ENCODE results near the gene WDR75. TPM values are rescaled to one million over a fixed set of nuclear protein-coding genes. Genes with fewer than 3 reads are reported as not detected.

Gene WDR75
- total and polyA plus RNA-seq, 2 of the 4 experiments (the other 2 are of a cell fraction) = 21.7 to 52.2 TPM

- no peaks in the 10 kb centered on the region for H3K9me1 ChIP-seq (ENCODE audit: insufficient read depth, low read length)
- TF ChIP-seq USF2 (IDR thresholded peaks at IDR 0.05; ENCODE audit: low read depth, low read length) = no peak
- no CpG with 5 or more reads among the region's 4 CpGs for WGBS, 2 experiments (ENCODE audit: extremely low coverage in 2 of 2, insufficient read length in 1 of 2)
- no peak overlapping the region for H4K8ac ChIP-seq (ENCODE audit: low read depth in 2 of 2, low read length in 2 of 2)
- intact Hi-C loops (cut with micrococcal nuclease) = no loop called here
- H2BK120ac ChIP-seq (ENCODE audit: low read depth, low read length) = no peak overlapping the region
- H3K14ac ChIP-seq (replicated peaks; ENCODE audit: low read depth, low read length) = no peak overlapping the region
- POLR2A ChIA-PET (ENCODE audit: unreplicated experiment) = no interaction called here
- H3K79me1 ChIP-seq (ENCODE audit: low read depth in 1 of 2, low read length in 2 of 2) = no peaks in the 10 kb centered on the region
- no peaks in the 10 kb centered on the region for H3K27me3 ChIP-seq (ENCODE audit: control insufficient read depth, insufficient read depth, low read length)
- no peak overlapping the region for H2BK5ac ChIP-seq (ENCODE audit: low read depth, low read length, poor library complexity, severe bottlenecking)
- dilution Hi-C loops (cut with HindIII; ENCODE audit: low sequenced_read_pairs, unreplicated experiment) = no loop called here
- ATAC-seq (ENCODE audit: low read depth) = no peak
- no peak overlapping the region for H2BK15ac ChIP-seq (ENCODE audit: low read depth, low read length)
- H4K5ac ChIP-seq (ENCODE audit: low read depth, low read length) = no peak overlapping the region
- CTCF ChIA-PET = no interaction called here
- no peak overlapping the region for H2AK5ac ChIP-seq (ENCODE audit: low read depth, low read length)
- H3K9ac ChIP-seq (ENCODE audit: low read depth, low read length) = no peak overlapping the region
- no peak overlapping the region for H3K4me2 ChIP-seq (ENCODE audit: low read depth, low read length)
- no peak overlapping the region for H2AFZ ChIP-seq (replicated peaks; ENCODE audit: low read length, poor library complexity)
- no peak overlapping the region for H3K18ac ChIP-seq (ENCODE audit: low read depth, low read length)
- no peak overlapping the region for H2AK9ac ChIP-seq (replicated peaks; ENCODE audit: low read depth, low read length, poor library complexity)
- no peaks in the 10 kb centered on the region for H3K9me3 ChIP-seq (ENCODE audit: control insufficient read depth, insufficient read depth, low read length)
- no peak overlapping the region for H3K27ac ChIP-seq (ENCODE audit: insufficient read depth, low read length)
- H3K4ac ChIP-seq (ENCODE audit: low read depth, low read length) = no peak overlapping the region
- peaks cover 17% of the 10 kb centered on the region for H3K36me3 ChIP-seq (ENCODE audit: control insufficient read depth, insufficient read depth, low read length)
- in situ Hi-C loops (cut with MboI; ENCODE audit: low sequenced_read_pairs) = loop anchor here (10.0 kb wide), 1 partner anchor 160 kb away; no protein-coding TSS in a partner anchor
- BruUV-seq (replicated peaks) = no TSS peak
- no peak for DNase-seq
- H2BK20ac ChIP-seq (ENCODE audit: low read depth, low read length) = no peak overlapping the region
- H3K4me3 ChIP-seq (ENCODE audit: insufficient read depth, low read depth, low read length) = no peak overlapping the region
- no peaks in the 10 kb centered on the region for H3K4me1 ChIP-seq (ENCODE audit: control insufficient read depth, insufficient read depth, low read length)
- no peaks in the 10 kb centered on the region for H4K20me1 ChIP-seq (ENCODE audit: insufficient read depth, low read length)
- no peak overlapping the region for H3K23ac ChIP-seq (ENCODE audit: low read depth, low read length)
- H3K56ac ChIP-seq (ENCODE audit: extremely low read depth, insufficient read depth, low read length) = no peak overlapping the region
- no peak overlapping the region for H4K91ac ChIP-seq (ENCODE audit: insufficient read depth, low read depth, low read length)
Observed at GRCh38 chr2:189474526-189474925, 33.3 kb downstream of the WDR75 start.

Measured in IMR-90 (cell line).